ENCODE data around the gene GPR42. TPM values are rescaled to one million over a fixed set of nuclear protein-coding genes. Genes with fewer than 3 reads are reported as not detected.

The GPR42 gene
- total and polyA plus RNA-seq, 7 donors, result not detected

- no peak overlapping the region for H3K27ac ChIP-seq
- no peaks in the 10 kb centered on the region for H3K36me3 ChIP-seq (ENCODE audit: insufficient read depth in 1 of 2, low read depth in 1 of 2)
- peaks cover 0 to 12% (median 0%) of the 10 kb centered on the region in 3 donors for H3K27me3 ChIP-seq (ENCODE audit: insufficient read depth in 3 of 3, low read length in 2 of 3)
- intact Hi-C loops (cut with DNase I), result no loop called here
- 71 to 93% (median 81%) methylated on average over 3 of the region's 3 CpGs for WGBS, 3 donors
- no peak for DNase-seq
- H3K4me3 ChIP-seq, result no peak overlapping the region
- H3K9me3 ChIP-seq, result no peaks in the 10 kb centered on the region
- no peak for TF ChIP-seq CTCF (IDR thresholded peaks at IDR 0.05)
- H3K4me1 ChIP-seq, result no peaks in the 10 kb centered on the region
- no peak for ATAC-seq
Observed at GRCh38 chr19:35414442-35414841, 43.6 kb downstream of the GPR42 start.

GRCh38 chr19:35416331-35416730 is 45.5 kb downstream of the GPR42 start:
- no peak for DNase-seq
- intact Hi-C loops (cut with DNase I), result no loop called here
- Histone ChIP-seq H3K36me3 (ENCODE audit: insufficient read depth in 1 of 2, low read depth in 1 of 2) (no peaks in the 10 kb centered on the region), H3K27ac (no peak overlapping the region), H3K4me1 (no peaks in the 10 kb centered on the region), H3K9me3 (no peaks in the 10 kb centered on the region), H3K27me3 (ENCODE audit: insufficient read depth in 3 of 3, low read length in 2 of 3) (peaks cover 0 to 16% (median 0%) of the 10 kb centered on the region in 3 donors), H3K4me3 (no peak overlapping the region)
- ATAC-seq, result no peak
- no peak for TF ChIP-seq CTCF (IDR thresholded peaks at IDR 0.05)
- 57 to 71% (median 64%) methylated on average over 7 of the region's 7 CpGs for WGBS, 3 donors

- intact Hi-C loops (cut with DNase I), result no loop called here
- Histone ChIP-seq H3K9me3 (no peaks in the 10 kb centered on the region), H3K27ac (no peak overlapping the region), H3K27me3 (ENCODE audit: insufficient read depth in 3 of 3, low read length in 2 of 3) (peaks cover 0 to 11% (median 2%) of the 10 kb centered on the region in 3 donors), H3K4me3 (no peak overlapping the region), H3K4me1 (no peaks in the 10 kb centered on the region), H3K36me3 (ENCODE audit: insufficient read depth in 1 of 2, low read depth in 1 of 2) (no peaks in the 10 kb centered on the region)
- TF ChIP-seq CTCF (IDR thresholded peaks at IDR 0.05), result no peak
- WGBS, 3 donors, result 72 to 85% (median 80%) methylated on average over 2 of the region's 2 CpGs
- ATAC-seq, result no peak
- DNase-seq, result no peak
Observed at GRCh38 chr19:35417278-35417677, 46.4 kb downstream of the GPR42 start.

- H3K36me3 ChIP-seq (ENCODE audit: insufficient read depth in 1 of 2, low read depth in 1 of 2), result no peaks in the 10 kb centered on the region
- no peak overlapping the region for H3K27ac ChIP-seq
- H3K9me3 ChIP-seq, result no peaks in the 10 kb centered on the region
- no peak for TF ChIP-seq CTCF (IDR thresholded peaks at IDR 0.05)
- intact Hi-C loops (cut with DNase I), result no loop called here
- WGBS, 3 donors, result 70 to 76% (median 71%) methylated on average over 7 of the region's 7 CpGs
- ATAC-seq, result no peak
- H3K27me3 ChIP-seq (ENCODE audit: insufficient read depth in 3 of 3, low read length in 2 of 3), result peaks cover 0 to 11% (median 2%) of the 10 kb centered on the region in 3 donors
- peak in 1 of 2 donors; percentile 0 for DNase-seq
- H3K4me1 ChIP-seq, result no peaks in the 10 kb centered on the region
- no peak overlapping the region for H3K4me3 ChIP-seq
Observed at GRCh38 chr19:35417713-35418534, 47.1 kb downstream of the GPR42 start.
